Activated CD4-positive, alpha-beta T cell treated with anti-CD3 and anti-CD28 coated beads for 36 hours (primary cell): ENCODE measurements around the gene ATE1. TPM values are rescaled to one million over a fixed set of nuclear protein-coding genes. Genes with fewer than 3 reads are reported as not detected.
A peak's percentile ranks its signal among the peaks of the same experiment; 100 is the strongest.
"Not testable (repeated sequence)": the region's sequence is repeated elsewhere in the genome, so short reads cannot be mapped to it uniquely, and the experiment has no call there.

Experiments
- ATAC-seq: fragments of 200-7000 bp; cut with Tn5 transposase; one replicate; pipeline ENCODE4 v1.10.0; 2021; ENCODE audit warnings: mild to moderate bottlenecking, moderate library complexity
- CTCF ChIA-PET: fragments of 350-600 bp; sonication (Branson Sonifier 250); formaldehyde crosslinking; loops from one replicate; lab custom pipeline; 2021; ENCODE audit warnings: antibody characterized with exemption; lab: Charles Lee
- POLR2A ChIA-PET: fragments of 350-600 bp; sonication (Branson Sonifier 250); formaldehyde crosslinking; loops from one replicate; lab custom pipeline; 2021; ENCODE audit warnings: antibody characterized with exemption, inconsistent platforms; lab: Charles Lee
- DNase-seq: peaks from one replicate; pipeline ENCODE4 v3.0.0-alpha.2; 2020
- H3K27ac Mint-ChIP-seq: one replicate; pipeline ENCODE4 v1.8.0; 2021; ENCODE audit warnings: mixed read lengths
- H3K27me3 Mint-ChIP-seq: one replicate; pipeline ENCODE4 v1.8.0; 2021; ENCODE audit warnings: mixed read lengths
- H3K36me3 Mint-ChIP-seq: one replicate; pipeline ENCODE4 v1.8.0; 2021; ENCODE audit warnings: low read depth, mixed read lengths
- H3K4me1 Mint-ChIP-seq: one replicate; pipeline ENCODE4 v1.8.0; 2021; ENCODE audit warnings: mixed read lengths
- H3K4me3 Mint-ChIP-seq: one replicate; pipeline ENCODE4 v1.8.0; 2021; ENCODE audit warnings: mild to moderate bottlenecking, moderate library complexity, mixed read lengths
- H3K9me3 Mint-ChIP-seq: one replicate; pipeline ENCODE4 v1.8.0; 2021; ENCODE audit warnings: low read depth, mixed read lengths
- intact Hi-C, 2 experiments: fragments of 100-400 bp; cut with DNase I in 1 of 2; cut with micrococcal nuclease in 1 of 2; formaldehyde crosslinking; loops; one replicate each; pipeline versions ENCODE4 v1.14.2 to v1.15.1; 2022 to 2024; cut with DNase I, micrococcal nuclease
- total RNA-seq, 2 experiments: library from RNA; stranded (reverse); gene quantifications; one replicate each; pipeline ENCODE4 v1.2.3, GENCODE V29; 2021

Gene ATE1
- total RNA-seq, 2 experiments from 2014 or later: 23.2 to 23.9 TPM

- peak overlapping the region; percentile 59 for H3K4me3 Mint-ChIP-seq
- CTCF ChIA-PET, DNase-seq, H3K9me3 Mint-ChIP-seq, POLR2A ChIA-PET, ATAC-seq, H3K27me3 Mint-ChIP-seq: not testable (repeated sequence)
- peak overlapping the region; percentile 52 for H3K27ac Mint-ChIP-seq
- H3K4me1 Mint-ChIP-seq: peaks cover 20% of the 10 kb centered on the region
- peaks cover 12% of the 10 kb centered on the region for H3K36me3 Mint-ChIP-seq
- intact Hi-C loops: loop anchor here (2.0 to 10.0 kb wide), 5 partner anchors 45 to 1225 kb away; partner anchors contain the start of genes BUB3 (in 1 of the 2), C10orf88 (in 1 of the 2), NSMCE4A (in 1 of the 2) and WDR11 (in 1 of the 2)
Observed at GRCh38 chr10:121929585-121930267, 1.9 kb upstream of the ATE1 start.

- ATAC-seq: peak; percentile 1
- intact Hi-C loops: loop anchor here (1.0 to 10.0 kb wide), 7 partner anchors 46 to 1226 kb away; partner anchors contain the start of genes BUB3 (in 1 of the 2), C10orf88 (in 1 of the 2), IKZF5 (in 1 of the 2) and NSMCE4A (in 1 of the 2)
- Mint-ChIP-seq H3K9me3 (no peaks in the 10 kb centered on the region), H3K4me3 (peak overlapping the region; percentile 88), H3K4me1 (peaks cover 20% of the 10 kb centered on the region), H3K27me3 (no peaks in the 10 kb centered on the region), H3K27ac (peak overlapping the region; percentile 85), H3K36me3 (peaks cover 12% of the 10 kb centered on the region)
- ChIA-PET CTCF (interaction anchor here (0.9 kb wide), 1 partner anchor 182 kb away, joined by 3 read pairs; no protein-coding TSS in a partner anchor), POLR2A (no interaction called here)
- no peak for DNase-seq
Observed at GRCh38 chr10:121928528-121928884, 675 bp upstream of the ATE1 start.

- no peaks in the 10 kb centered on the region for H3K27me3 Mint-ChIP-seq
- CTCF ChIA-PET: interaction anchor here (0.6 kb wide), 1 partner anchor 136 kb away, joined by 3 read pairs; no protein-coding TSS in a partner anchor
- peaks cover 15% of the 10 kb centered on the region for H3K36me3 Mint-ChIP-seq
- no peaks in the 10 kb centered on the region for H3K9me3 Mint-ChIP-seq
- DNase-seq (peak; percentile 62), ATAC-seq (peak; percentile 57)
- intact Hi-C loops: loop anchor here in 1 of 2 experiments (2.0 to 10.0 kb wide), 5 partner anchors 175 to 1227 kb away; partner anchors contain the start of genes BUB3, FAM24B, PLEKHA1 and WDR11
- POLR2A ChIA-PET: interaction anchor here (0.7 kb wide), 1 partner anchor 1494 kb away, joined by 4 read pairs; no protein-coding TSS in a partner anchor
- peak overlapping the region; percentile 82 for H3K27ac Mint-ChIP-seq
- peak overlapping the region; percentile 88 for H3K4me3 Mint-ChIP-seq
- peaks cover 20% of the 10 kb centered on the region for H3K4me1 Mint-ChIP-seq
Observed at GRCh38 chr10:121927318-121927840, 452 bp downstream of the ATE1 start.

DNA sequence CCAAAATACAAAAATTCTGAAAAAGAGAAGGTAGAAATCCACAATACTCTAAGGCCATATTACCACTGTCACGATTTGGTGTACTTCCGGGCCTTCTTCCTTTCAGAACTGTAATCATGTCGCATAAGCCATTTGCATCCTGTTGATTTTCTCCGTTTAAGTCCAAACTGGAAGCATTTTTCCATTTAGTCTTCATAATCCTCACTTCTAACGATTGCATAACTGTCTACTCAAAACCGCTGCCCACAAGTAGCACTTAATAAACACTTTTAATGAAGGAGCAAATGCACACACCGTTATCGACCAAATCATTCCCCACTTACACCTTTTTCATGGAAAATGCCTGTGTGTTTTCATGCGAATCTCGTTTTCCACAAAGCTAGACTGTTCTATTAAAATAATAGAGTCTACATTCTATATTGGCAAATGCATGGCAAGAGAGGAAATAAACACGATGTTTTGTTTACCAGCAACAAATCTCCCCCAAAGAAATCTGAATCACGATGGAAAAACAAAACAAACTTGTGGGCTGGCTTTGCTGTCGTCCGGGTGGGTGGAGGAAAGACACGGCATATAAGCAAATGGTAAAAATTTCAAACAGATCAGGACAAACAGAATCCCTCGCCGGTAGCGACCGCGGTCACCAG, 1.0 kb downstream of the ATE1 start:
- POLR2A ChIA-PET: interaction anchor here (0.7 kb wide), 1 partner anchor 1495 kb away, joined by 4 read pairs; no protein-coding TSS in a partner anchor

GRCh38 chr10:121926157-121926556, 1.7 kb downstream of the ATE1 start:
- no peak for DNase-seq
- H3K4me3 Mint-ChIP-seq: no peak overlapping the region
- ChIA-PET CTCF (no interaction called here), POLR2A (no interaction called here)
- H3K9me3 Mint-ChIP-seq: no peaks in the 10 kb centered on the region
- no peaks in the 10 kb centered on the region for H3K27me3 Mint-ChIP-seq
- no peak overlapping the region for H3K27ac Mint-ChIP-seq
- H3K36me3 Mint-ChIP-seq: peaks cover 15% of the 10 kb centered on the region
- H3K4me1 Mint-ChIP-seq: peaks cover 20% of the 10 kb centered on the region
- intact Hi-C loops: loop anchor here in 1 of 2 experiments (2.0 to 10.0 kb wide), 5 partner anchors 174 to 1229 kb away; partner anchors contain the start of genes BUB3, FAM24B, PLEKHA1 and WDR11
- ATAC-seq: no peak

More for the DNA sequence above, 1.0 kb downstream of the ATE1 start:
- ATAC-seq: peak; percentile 0
- Mint-ChIP-seq H3K27ac (peak overlapping the region; percentile 82), H3K4me3 (peak overlapping the region; percentile 88), H3K27me3 (no peaks in the 10 kb centered on the region), H3K36me3 (peaks cover 15% of the 10 kb centered on the region), H3K9me3 (no peaks in the 10 kb centered on the region), H3K4me1 (peaks cover 20% of the 10 kb centered on the region)
- no peak for DNase-seq
- intact Hi-C loops: loop anchor here in 1 of 2 experiments (2.0 to 10.0 kb wide), 5 partner anchors 174 to 1228 kb away; partner anchors contain the start of genes BUB3, FAM24B, PLEKHA1 and WDR11
- CTCF ChIA-PET: interaction anchor here (0.6 kb wide), 1 partner anchor 136 kb away, joined by 3 read pairs; no protein-coding TSS in a partner anchor

GRCh38 chr10:121921238-121921931, 6.4 kb downstream of the ATE1 start:
- Mint-ChIP-seq H3K36me3 (peaks cover 27% of the 10 kb centered on the region), H3K4me1 (peaks cover 12% of the 10 kb centered on the region), H3K27ac (no peak overlapping the region), H3K9me3 (no peaks in the 10 kb centered on the region), H3K4me3 (no peak overlapping the region), H3K27me3 (no peaks in the 10 kb centered on the region)
- intact Hi-C loops: loop anchor here in 1 of 2 experiments (10.0 kb wide), 1 partner anchor 1233 kb away; the partner anchor contains the start of gene BUB3
- ATAC-seq (no peak), DNase-seq (no peak)
- ChIA-PET CTCF (interaction anchor here (0.6 kb wide), 2 partner anchors 1001 to 1973 kb away, joined by 3 to 4 read pairs; no protein-coding TSS in a partner anchor), POLR2A (no interaction called here)

DNA sequence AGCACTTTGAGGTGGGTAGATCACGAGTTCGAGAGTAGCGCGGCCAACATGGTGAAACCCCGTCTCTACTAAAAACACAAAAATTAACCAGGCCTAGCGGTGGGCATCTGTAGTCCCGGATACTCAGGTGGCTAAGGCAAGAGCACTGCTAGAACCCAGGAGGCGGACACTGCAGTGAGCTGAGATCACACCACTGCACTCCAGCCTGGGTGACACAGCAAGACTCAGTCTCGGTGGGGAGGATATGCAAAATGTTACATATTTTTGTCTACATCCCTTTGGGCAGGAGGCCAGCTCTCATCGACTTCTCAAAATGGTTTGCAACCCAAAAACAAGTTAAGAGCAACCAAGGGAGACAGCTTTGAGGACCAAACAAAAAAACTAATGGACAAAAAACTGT, 8.2 kb downstream of the ATE1 start:
- ChIA-PET POLR2A (no interaction called here), CTCF (no interaction called here)
- Mint-ChIP-seq H3K27ac (no peak overlapping the region), H3K27me3 (no peaks in the 10 kb centered on the region), H3K4me1 (peaks cover 5% of the 10 kb centered on the region), H3K9me3 (no peaks in the 10 kb centered on the region), H3K36me3 (peaks cover 31% of the 10 kb centered on the region), H3K4me3 (no peak overlapping the region)
- ATAC-seq (no peak), DNase-seq (no peak)
- intact Hi-C loops: loop anchor here in 1 of 2 experiments (10.0 kb wide), 1 partner anchor 1235 kb away; the partner anchor contains the start of gene BUB3

DNA sequence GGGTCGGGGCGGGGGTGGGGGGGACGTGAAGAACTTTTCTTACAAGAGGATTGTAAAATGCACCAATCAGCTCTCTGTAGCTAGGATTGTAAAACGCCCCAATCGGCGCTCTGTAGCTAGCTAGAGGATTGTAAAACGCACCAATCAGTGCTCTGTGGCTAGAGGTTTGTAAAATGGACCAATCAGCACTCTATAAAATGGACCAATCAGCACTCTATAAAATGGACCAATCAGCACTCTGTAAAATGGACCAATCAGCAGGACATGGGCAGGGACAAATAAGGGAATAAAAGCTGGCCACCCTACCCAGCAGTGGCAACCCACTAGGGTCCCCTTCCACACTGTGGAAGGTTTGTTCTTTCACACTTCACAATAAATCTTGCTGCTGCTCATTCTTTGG, 9.0 kb downstream of the ATE1 start:
- H3K27me3 Mint-ChIP-seq, H3K27ac Mint-ChIP-seq, H3K4me3 Mint-ChIP-seq, CTCF ChIA-PET, H3K9me3 Mint-ChIP-seq, DNase-seq, POLR2A ChIA-PET, intact Hi-C loops, ATAC-seq, H3K4me1 Mint-ChIP-seq: not testable (repeated sequence)
- peaks cover 34% of the 10 kb centered on the region for H3K36me3 Mint-ChIP-seq

- Mint-ChIP-seq H3K9me3 (no peaks in the 10 kb centered on the region), H3K27me3 (no peaks in the 10 kb centered on the region), H3K4me1 (peaks cover 11% of the 10 kb centered on the region), H3K27ac (no peak overlapping the region), H3K4me3 (no peak overlapping the region), H3K36me3 (peaks cover 42% of the 10 kb centered on the region)
- DNase-seq: no peak
- POLR2A ChIA-PET: no interaction called here
- intact Hi-C loops: no loop called here
- ATAC-seq: no peak
- CTCF ChIA-PET: interaction anchor here (0.9 kb wide), 1 partner anchor 96 kb away, joined by 4 read pairs; no protein-coding TSS in a partner anchor
Observed at GRCh38 chr10:121914661-121915060, 13.2 kb downstream of the ATE1 start.

GRCh38 chr10:121911421-121911697, 16.5 kb downstream of the ATE1 start:
- POLR2A ChIA-PET: no interaction called here
- Mint-ChIP-seq H3K27me3 (no peaks in the 10 kb centered on the region), H3K4me3 (no peak overlapping the region), H3K9me3 (no peaks in the 10 kb centered on the region), H3K27ac (no peak overlapping the region), H3K36me3 (peaks cover 37% of the 10 kb centered on the region), H3K4me1 (peaks cover 5% of the 10 kb centered on the region)
- CTCF ChIA-PET: interaction anchor here (0.8 kb wide), 1 partner anchor 958 kb away, joined by 3 read pairs; no protein-coding TSS in a partner anchor
- DNase-seq (no peak), ATAC-seq (no peak)
- intact Hi-C loops: no loop called here
